HUES64 (cell line): ENCODE measurements around the gene FIBP.
"Not testable (repeated sequence)": the region's sequence is repeated elsewhere in the genome, so short reads cannot be mapped to it uniquely, and the experiment has no call there.

ENCODE experiments used
- H3K27ac ChIP-seq: 2 replicates; pipeline ENCODE4 v1.7.0; 2013; ENCODE audit warnings: low read depth, low read length, inconsistent platforms
- H3K27me3 ChIP-seq: 2 replicates; pipeline ENCODE4 v1.6.1; 2013; ENCODE audit warnings: mild to moderate bottlenecking, low read length; ENCODE audit not compliant: insufficient read depth
- H3K36me3 ChIP-seq: 2 replicates; pipeline ENCODE4 v1.6.1; 2013; ENCODE audit warnings: mild to moderate bottlenecking, low read length; ENCODE audit not compliant: insufficient read depth
- H3K4me1 ChIP-seq: 2 replicates; pipeline ENCODE4 v1.6.1; 2013; ENCODE audit warnings: mild to moderate bottlenecking, low read length, moderate library complexity; ENCODE audit not compliant: insufficient read depth
- H3K4me3 ChIP-seq: 2 replicates; pipeline ENCODE4 v1.5.1; 2013; ENCODE audit warnings: mild to moderate bottlenecking, low read length, moderate library complexity
- H3K9ac ChIP-seq: 2 replicates; pipeline ENCODE4 v1.6.1; 2013; ENCODE audit warnings: mild to moderate bottlenecking, low read depth, low read length
- H3K9me3 ChIP-seq: 2 replicates; pipeline ENCODE4 v1.6.1; 2013; ENCODE audit warnings: low read depth, low read length; ENCODE audit not compliant: insufficient read depth
- WGBS: fragments of 150-250, 120-280 bp; methylation state at CpG from one replicate; pipeline ENCODE4 v1.1.7; 2013; ENCODE audit warnings: missing lambda C conversion rate; 5-methylcytosine and 5-hydroxymethylcytosine counted together

Gene FIBP

GRCh38 chr11:65896034-65896999 is 8.0 kb upstream of the FIBP start:
- Histone ChIP-seq H3K9ac (no peak overlapping the region), H3K27ac (no peak overlapping the region), H3K4me1 (peaks cover 7% of the 10 kb centered on the region; the same call in 1 of the 2 replicates), H3K27me3 (peaks cover 34% of the 10 kb centered on the region), H3K4me3 (no peak overlapping the region), H3K36me3 (no peaks in the 10 kb centered on the region; the same call in 1 of the 2 replicates), H3K9me3 (no peaks in the 10 kb centered on the region)
- WGBS = 92% methylated on average over 14 of the region's 14 CpGs

DNA sequence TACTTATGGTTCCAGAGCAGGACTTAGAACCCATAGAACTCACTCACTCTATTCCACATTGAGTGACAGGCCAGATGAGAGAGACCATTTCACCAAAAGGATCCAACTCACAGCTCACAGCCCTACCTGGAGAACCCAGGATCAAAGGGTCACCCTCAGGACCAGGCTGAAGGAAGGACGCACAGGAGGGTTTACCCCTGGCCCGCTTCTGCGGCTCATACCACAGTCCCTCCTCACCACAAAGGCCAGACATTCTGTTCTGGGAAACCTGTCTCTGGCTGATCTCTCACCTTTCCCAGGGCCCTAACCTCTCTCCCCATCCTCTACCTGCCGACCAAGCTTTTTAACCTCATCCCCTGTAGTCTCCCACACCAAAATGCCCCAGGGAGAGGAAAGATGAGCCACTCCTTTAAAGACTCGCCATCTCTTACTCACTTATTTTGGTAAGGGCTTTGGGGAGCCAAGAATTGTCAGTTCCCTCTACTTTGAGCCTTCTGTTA is 7.3 kb upstream of the FIBP start:
- WGBS = 91% methylated on average over 5 of the region's 5 CpGs
- Histone ChIP-seq H3K36me3 (no peaks in the 10 kb centered on the region; the same call in 1 of the 2 replicates), H3K27ac (no peak overlapping the region), H3K9ac (no peak overlapping the region), H3K4me1 (peaks cover 7% of the 10 kb centered on the region; the same call in 1 of the 2 replicates), H3K9me3 (no peaks in the 10 kb centered on the region), H3K4me3 (no peak overlapping the region), H3K27me3 (peaks cover 26% of the 10 kb centered on the region)

GRCh38 chr11:65894034-65894591 is 5.8 kb upstream of the FIBP start:
- H3K4me3 ChIP-seq = no peak overlapping the region
- H3K9me3 ChIP-seq = no peaks in the 10 kb centered on the region
- WGBS = 94% methylated on average over 16 of the region's 16 CpGs
- H3K4me1 ChIP-seq = peaks cover 13% of the 10 kb centered on the region; the same call in 1 of the 2 replicates
- H3K36me3 ChIP-seq = no peaks in the 10 kb centered on the region; the same call in 1 of the 2 replicates
- no peak overlapping the region for H3K9ac ChIP-seq
- H3K27ac ChIP-seq = no peak overlapping the region
- H3K27me3 ChIP-seq = peaks cover 24% of the 10 kb centered on the region

DNA sequence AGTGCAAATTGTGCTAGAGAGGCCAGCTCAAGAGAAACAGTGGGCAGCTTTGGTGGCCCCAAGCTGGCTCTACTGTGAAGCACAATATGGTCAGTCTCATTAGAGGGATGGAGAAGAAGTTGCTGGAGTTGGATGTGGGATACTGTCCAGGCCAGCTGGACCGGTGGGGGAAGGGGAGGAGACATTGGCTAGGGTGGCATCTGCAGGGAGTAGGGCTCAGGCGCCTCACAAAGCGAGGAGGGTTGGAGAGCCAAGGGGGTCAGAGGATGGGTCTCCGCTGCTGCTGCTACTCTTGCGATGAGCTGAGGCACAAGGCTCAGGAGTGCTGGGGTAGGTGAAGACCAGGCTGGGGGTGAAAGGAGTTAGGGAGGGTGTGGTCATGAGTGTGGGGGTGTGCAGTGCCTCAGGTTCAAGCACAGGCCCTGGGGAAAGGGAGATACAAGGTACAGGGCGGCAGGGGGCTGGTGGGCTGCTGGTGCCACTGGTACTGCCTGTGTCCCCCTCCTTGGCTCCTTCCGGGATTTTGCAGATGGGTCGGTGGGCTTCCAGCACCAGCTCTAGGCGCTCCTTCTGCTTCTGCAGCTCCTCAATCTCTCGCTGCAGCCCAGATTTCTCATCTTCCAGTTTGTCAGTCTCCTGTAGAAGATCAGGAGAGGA is 4.5 kb upstream of the FIBP start:
- Histone ChIP-seq H3K9me3 (no peaks in the 10 kb centered on the region), H3K36me3 (no peaks in the 10 kb centered on the region; the same call in 1 of the 2 replicates), H3K27ac (no peak overlapping the region), H3K9ac (no peak overlapping the region), H3K27me3 (peaks cover 14% of the 10 kb centered on the region), H3K4me3 (no peak overlapping the region), H3K4me1 (peaks cover 10% of the 10 kb centered on the region; the same call in 1 of the 2 replicates)
- 92% methylated on average over 10 of the region's 10 CpGs for WGBS

GRCh38 chr11:65892137-65892540 is 3.9 kb upstream of the FIBP start:
- H3K36me3 ChIP-seq, H3K9ac ChIP-seq, H3K27ac ChIP-seq, H3K9me3 ChIP-seq: not testable (repeated sequence)
- peak overlapping the region; percentile 88 for H3K4me3 ChIP-seq
- H3K27me3 ChIP-seq = peaks cover 14% of the 10 kb centered on the region
- 86% methylated on average over 5 of the region's 5 CpGs for WGBS
- peaks cover 13% of the 10 kb centered on the region for H3K4me1 ChIP-seq

DNA sequence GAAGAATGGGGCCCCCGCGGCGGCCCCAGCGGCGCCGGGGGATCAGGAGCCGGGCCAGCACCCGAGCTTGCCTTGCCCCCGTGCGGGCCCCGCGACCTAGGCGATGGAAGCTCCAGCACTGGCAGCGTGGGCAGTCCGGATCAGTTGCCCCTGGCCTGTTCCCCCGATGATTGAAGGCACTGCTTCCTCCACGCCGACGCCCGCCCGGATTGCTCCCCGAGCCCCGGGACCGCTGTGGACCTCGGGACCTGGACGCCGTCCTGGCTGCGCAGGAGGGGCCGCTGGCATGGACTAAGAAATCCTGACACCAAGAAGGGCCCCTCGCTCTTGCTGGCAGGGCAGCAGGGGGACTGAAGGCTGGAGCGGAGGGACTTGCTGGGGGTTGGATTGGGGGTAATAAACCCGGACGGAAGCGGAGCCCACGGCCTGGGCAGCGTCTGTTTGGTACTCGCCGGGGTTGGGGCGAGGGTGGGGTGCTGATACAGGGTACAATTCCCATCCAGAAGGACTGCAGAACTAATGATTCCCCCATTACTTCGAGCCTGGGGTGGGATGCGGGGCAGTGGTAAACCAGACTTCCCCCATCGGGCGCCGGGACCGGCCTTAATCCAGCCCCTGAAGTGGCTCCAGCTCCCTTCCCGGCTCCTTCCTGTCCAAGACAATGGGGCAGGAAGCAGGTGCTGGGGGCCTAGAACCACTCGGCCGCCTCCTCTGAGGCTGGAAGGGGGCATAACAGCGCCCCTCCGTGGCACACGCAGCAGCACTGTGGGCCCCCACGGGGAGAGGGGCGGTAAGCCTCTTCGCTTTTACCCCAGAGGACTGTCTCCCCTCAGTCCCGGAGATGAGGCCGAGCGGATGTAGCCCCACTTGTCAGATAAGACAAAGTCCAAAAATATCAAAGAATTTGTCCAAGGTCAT is 3.2 kb upstream of the FIBP start:
- Histone ChIP-seq H3K36me3 (peaks cover 6% of the 10 kb centered on the region), H3K4me3 (peak overlapping the region; percentile 88), H3K27ac (peak overlapping the region; percentile 31; the same call in 1 of the 2 replicates), H3K4me1 (peaks cover 13% of the 10 kb centered on the region), H3K9ac (peak overlapping the region; percentile 88), H3K9me3 (no peaks in the 10 kb centered on the region), H3K27me3 (peaks cover 14% of the 10 kb centered on the region)
- 5% methylated on average over 57 of the region's 57 CpGs for WGBS

- H3K4me1 ChIP-seq = peaks cover 13% of the 10 kb centered on the region
- peaks cover 14% of the 10 kb centered on the region for H3K27me3 ChIP-seq
- under 1% methylated on average over 94 of the region's 94 CpGs for WGBS
- peak within 1 kb of the TSS; percentile 58 for H3K27ac ChIP-seq
- H3K36me3 ChIP-seq = peaks cover 14% of the 10 kb centered on the region
- H3K9ac ChIP-seq = peak within 1 kb of the TSS; percentile 88
- peak within 1 kb of the TSS; percentile 88 for H3K4me3 ChIP-seq
- H3K9me3 ChIP-seq = no peaks in the 10 kb centered on the region
Observed at GRCh38 chr11:65890324-65891218, 2.3 kb upstream of the FIBP start, which contains the start of gene CCDC85B. TSS of gene CCDC85B (plus strand) at chr11:65890673. CDS start at chr11:65890784, 111 bp downstream.

- peaks cover 13% of the 10 kb centered on the region for H3K4me1 ChIP-seq
- H3K36me3 ChIP-seq = peaks cover 38% of the 10 kb centered on the region
- no peaks in the 10 kb centered on the region for H3K9me3 ChIP-seq
- WGBS = 5% methylated on average over 23 of the region's 23 CpGs
- peak overlapping the region; percentile 70 for H3K9ac ChIP-seq
- peak overlapping the region; percentile 88 for H3K4me3 ChIP-seq
- peaks cover 14% of the 10 kb centered on the region for H3K27me3 ChIP-seq
- peak overlapping the region; percentile 70; the same call in 1 of the 2 replicates for H3K27ac ChIP-seq
Observed at GRCh38 chr11:65887723-65888162, 528 bp downstream of the FIBP start.

- Histone ChIP-seq H3K9ac (peak overlapping the region; percentile 70), H3K4me3 (peak overlapping the region; percentile 88), H3K27ac (no peak overlapping the region), H3K4me1 (peaks cover 13% of the 10 kb centered on the region), H3K36me3 (peaks cover 44% of the 10 kb centered on the region), H3K27me3 (peaks cover 14% of the 10 kb centered on the region), H3K9me3 (no peaks in the 10 kb centered on the region)
- WGBS = 88% methylated on average over 14 of the region's 14 CpGs
Observed at GRCh38 chr11:65886826-65887722, 1.2 kb downstream of the FIBP start.
